Loucy (cell line): ENCODE results near the gene AKTIP.

ENCODE experiments used
- CTCF ChIP-seq: fragments of 200-600 bp; sonication (generic); conservative IDR thresholded peaks from 2 replicates; pipeline ENCODE4 v1.5.1; 2014; ENCODE audit warnings: mild to moderate bottlenecking, antibody characterized with exemption, low read length
- EZH2phosphoT487 ChIP-seq: fragments of 200-600 bp; IDR thresholded peaks from 2 replicates; pipeline ENCODE4 v1.6.1; 2018; ENCODE audit warnings: antibody characterized with exemption, mild to moderate bottlenecking, moderate library complexity, borderline replicate concordance

- no peak for TF ChIP-seq CTCF
- TF ChIP-seq EZH2phosphoT487, result no peak
Measured at GRCh38 chr16:53494636-53495035, 8.4 kb downstream of the AKTIP start.
